ENCODE measurements around the gene TSSK2.
A peak's percentile ranks its signal among the peaks of the same experiment; 100 is the strongest.

Gene TSSK2

DNA sequence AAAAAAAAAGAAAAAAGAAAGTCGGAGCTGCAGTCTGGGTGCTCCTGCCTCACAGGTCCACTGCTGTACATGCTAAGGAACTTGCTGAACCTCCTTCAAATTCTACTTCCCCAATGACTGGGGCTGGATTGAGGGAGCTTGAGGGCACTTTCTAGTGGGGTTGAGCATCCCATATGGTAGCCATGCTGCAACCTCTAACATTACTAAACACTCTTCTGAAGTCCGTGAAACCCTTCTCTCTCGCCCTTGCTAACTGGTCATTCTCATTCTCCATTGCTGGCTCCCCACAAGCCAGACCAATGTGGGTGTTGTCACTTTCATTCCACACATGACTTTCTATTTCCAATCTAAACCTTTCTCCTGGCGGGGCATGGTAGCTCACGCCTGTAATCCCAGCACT lies 12.1 kb downstream of the TSSK2 start:
- Histone ChIP-seq H3K4me1 (no peaks in the 10 kb centered on the region), H3K36me3 (ENCODE audit: control insufficient read depth, insufficient read depth, low read length) (no peaks in the 10 kb centered on the region), H3K9ac (no peak overlapping the region), H3K9me3 (ENCODE audit: control insufficient read depth, low read length) (no peaks in the 10 kb centered on the region), H3K27me3 (ENCODE audit: control insufficient read depth, insufficient read depth, low read length) (no peaks in the 10 kb centered on the region), H2AFZ (no peak overlapping the region), H3K79me2 (peaks cover 6% of the 10 kb centered on the region), H3K27ac (no peak overlapping the region), H3K4me2 (ENCODE audit: low read length) (no peak overlapping the region), H3K4me3 (ENCODE audit: low read depth, low read length) (no peak overlapping the region)
- TF ChIP-seq, protein P1, sequence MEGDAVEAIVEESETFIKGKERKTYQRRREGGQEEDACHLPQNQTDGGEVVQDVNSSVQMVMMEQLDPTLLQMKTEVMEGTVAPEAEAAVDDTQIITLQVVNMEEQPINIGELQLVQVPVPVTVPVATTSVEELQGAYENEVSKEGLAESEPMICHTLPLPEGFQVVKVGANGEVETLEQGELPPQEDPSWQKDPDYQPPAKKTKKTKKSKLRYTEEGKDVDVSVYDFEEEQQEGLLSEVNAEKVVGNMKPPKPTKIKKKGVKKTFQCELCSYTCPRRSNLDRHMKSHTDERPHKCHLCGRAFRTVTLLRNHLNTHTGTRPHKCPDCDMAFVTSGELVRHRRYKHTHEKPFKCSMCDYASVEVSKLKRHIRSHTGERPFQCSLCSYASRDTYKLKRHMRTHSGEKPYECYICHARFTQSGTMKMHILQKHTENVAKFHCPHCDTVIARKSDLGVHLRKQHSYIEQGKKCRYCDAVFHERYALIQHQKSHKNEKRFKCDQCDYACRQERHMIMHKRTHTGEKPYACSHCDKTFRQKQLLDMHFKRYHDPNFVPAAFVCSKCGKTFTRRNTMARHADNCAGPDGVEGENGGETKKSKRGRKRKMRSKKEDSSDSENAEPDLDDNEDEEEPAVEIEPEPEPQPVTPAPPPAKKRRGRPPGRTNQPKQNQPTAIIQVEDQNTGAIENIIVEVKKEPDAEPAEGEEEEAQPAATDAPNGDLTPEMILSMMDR (IDR thresholded peaks at IDR 0.05), result no peak

DNA sequence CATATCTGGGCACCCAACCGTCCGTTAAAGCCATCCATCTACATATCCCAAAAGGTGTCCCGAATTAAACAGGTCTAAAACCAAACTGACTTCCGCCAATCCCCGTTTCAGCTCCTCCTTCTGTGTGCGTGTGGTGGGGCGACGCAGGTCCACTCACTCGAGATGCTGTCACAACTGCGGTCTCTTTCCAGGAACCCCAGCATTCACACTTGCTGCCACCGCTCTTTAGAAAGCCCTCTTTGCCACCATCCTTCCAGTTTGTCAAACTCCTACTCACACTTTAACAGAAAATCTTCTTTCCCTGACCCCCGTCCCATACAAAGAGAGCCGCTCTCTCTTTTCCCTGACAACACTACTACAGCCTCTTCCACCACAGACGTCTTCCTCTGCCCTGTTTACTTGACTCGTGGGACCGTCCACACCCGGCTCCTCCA lies 12.9 kb downstream of the TSSK2 start:
- Histone ChIP-seq H3K9ac (no peak overlapping the region), H3K9me3 (ENCODE audit: control insufficient read depth, low read length) (no peaks in the 10 kb centered on the region), H3K4me3 (ENCODE audit: low read depth, low read length) (peak overlapping the region; percentile 88), H3K36me3 (ENCODE audit: control insufficient read depth, insufficient read depth, low read length) (no peaks in the 10 kb centered on the region), H3K4me1 (no peaks in the 10 kb centered on the region), H2AFZ (peak overlapping the region; percentile 73), H3K27ac (peak overlapping the region; percentile 54), H3K27me3 (ENCODE audit: control insufficient read depth, insufficient read depth, low read length) (no peaks in the 10 kb centered on the region), H3K79me2 (peaks cover 6% of the 10 kb centered on the region), H3K4me2 (ENCODE audit: low read length) (peak overlapping the region; percentile 85)
- TF ChIP-seq, protein P1 (IDR thresholded peaks at IDR 0.05), result no peak

DNA sequence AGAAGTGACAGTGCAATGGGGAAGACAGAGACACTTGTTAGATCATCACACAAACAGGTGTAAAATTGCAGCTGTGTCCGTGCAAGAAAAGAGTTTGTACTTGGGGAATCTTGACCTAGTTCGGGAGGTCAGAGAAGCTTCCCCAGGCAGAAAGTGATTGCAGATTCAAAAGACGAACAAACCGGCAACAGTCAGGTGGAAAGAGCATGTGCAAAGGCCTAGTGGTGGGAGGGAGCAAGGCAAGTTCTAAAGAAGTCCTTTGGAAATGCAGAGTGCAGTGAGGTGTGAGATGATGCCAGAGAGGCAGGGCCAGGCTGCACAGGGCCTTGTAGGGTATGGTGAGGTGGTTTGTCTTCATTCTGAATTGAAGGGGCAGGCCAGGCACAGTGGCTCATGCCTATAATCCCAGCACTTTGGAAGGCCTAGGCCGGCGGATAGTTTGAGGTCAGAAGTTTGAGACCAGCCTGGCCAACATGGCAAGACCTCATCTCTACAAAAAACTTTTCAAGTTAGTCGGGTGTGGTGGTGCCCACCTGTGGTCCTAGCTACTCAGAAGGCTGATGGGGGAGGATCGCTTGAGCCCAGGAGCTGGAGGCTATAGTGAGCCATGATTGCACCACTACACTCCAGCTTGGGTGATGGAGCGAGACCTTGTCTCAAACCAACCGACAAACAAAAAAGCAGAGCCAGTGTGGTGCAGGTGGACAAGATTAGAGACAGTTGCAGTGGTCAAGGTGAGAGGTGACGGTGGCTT lies 15.3 kb downstream of the TSSK2 start:
- no peaks in the 10 kb centered on the region for H3K36me3 ChIP-seq (ENCODE audit: control insufficient read depth, insufficient read depth, low read length)
- no peak overlapping the region for H2AFZ ChIP-seq
- H3K9me3 ChIP-seq (ENCODE audit: control insufficient read depth, low read length), result no peaks in the 10 kb centered on the region
- no peaks in the 10 kb centered on the region for H3K27me3 ChIP-seq (ENCODE audit: control insufficient read depth, insufficient read depth, low read length)
- no peak overlapping the region for H3K4me3 ChIP-seq (ENCODE audit: low read depth, low read length)
- H3K4me2 ChIP-seq (ENCODE audit: low read length), result no peak overlapping the region
- no peaks in the 10 kb centered on the region for H3K4me1 ChIP-seq
- peaks cover 6% of the 10 kb centered on the region for H3K79me2 ChIP-seq
- H3K9ac ChIP-seq, result no peak overlapping the region
- TF ChIP-seq, protein P1 (IDR thresholded peaks at IDR 0.05), result no peak
- H3K27ac ChIP-seq, result no peak overlapping the region

DNA sequence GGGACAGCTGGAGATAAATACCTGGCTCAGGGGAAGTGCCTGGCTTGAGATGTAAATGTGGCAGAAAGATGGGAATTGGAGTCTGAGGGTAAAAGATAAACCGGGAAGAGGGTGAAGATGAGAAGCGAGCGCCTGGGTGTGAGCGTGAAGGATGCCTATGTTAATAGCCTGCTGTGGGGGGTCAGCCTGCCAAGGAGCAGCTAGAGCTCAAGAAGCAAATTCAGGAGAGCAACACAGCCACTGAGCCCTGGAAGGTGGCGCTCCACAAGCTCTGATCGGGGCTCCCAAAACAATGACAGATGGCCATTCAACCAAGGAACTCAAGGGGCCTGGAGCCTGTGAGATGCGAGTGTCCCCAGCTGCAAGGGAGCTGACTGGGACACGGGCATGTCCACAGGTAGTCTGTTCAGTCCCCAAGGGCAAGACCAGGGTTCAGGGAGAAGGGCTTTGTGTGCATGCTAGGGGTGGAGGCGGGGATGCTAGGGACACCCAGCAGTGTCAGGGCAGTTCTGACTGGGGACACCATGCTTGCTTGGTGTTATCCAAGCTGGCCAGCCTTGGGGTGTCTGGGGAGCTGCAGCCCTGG lies 16.2 kb downstream of the TSSK2 start:
- Histone ChIP-seq H3K9ac (no peak overlapping the region), H3K36me3 (ENCODE audit: control insufficient read depth, insufficient read depth, low read length) (no peaks in the 10 kb centered on the region), H3K9me3 (ENCODE audit: control insufficient read depth, low read length) (no peaks in the 10 kb centered on the region), H3K4me2 (ENCODE audit: low read length) (no peak overlapping the region), H2AFZ (no peak overlapping the region), H3K4me1 (no peaks in the 10 kb centered on the region), H3K4me3 (ENCODE audit: low read depth, low read length) (no peak overlapping the region), H3K27me3 (ENCODE audit: control insufficient read depth, insufficient read depth, low read length) (no peaks in the 10 kb centered on the region), H3K27ac (no peak overlapping the region), H3K79me2 (peaks cover 6% of the 10 kb centered on the region)
- TF ChIP-seq, protein P1 (IDR thresholded peaks at IDR 0.05), result no peak

Data from parathyroid adenoma (tissue), 2 donors.